Mammary epithelial cell (primary cell): ENCODE measurements around the gene PTCD3.

Source experiments
- EZH2 ChIP-seq: IDR thresholded peaks from 2 replicates; pipeline ENCODE4 v1.6.1; 2012; ENCODE audit warnings: low read length, inconsistent platforms, borderline replicate concordance
- TF ChIP-seq, protein P1 (sequence below), 2 donors: IDR thresholded peaks in 1 of 2; conservative IDR thresholded peaks in 1 of 2; 2 replicates each; pipeline ENCODE4 v1.5.1; 2011 to 2012; ENCODE audit warnings: inconsistent platforms in 2 of 2, low read length in 2 of 2, mild to moderate bottlenecking in 2 of 2, control low read depth in 1 of 2, low read depth in 1 of 2; ENCODE audit not compliant: insufficient read depth in 1 of 2; ENCODE audit errors: extremely low read depth in 1 of 2

DNA sequence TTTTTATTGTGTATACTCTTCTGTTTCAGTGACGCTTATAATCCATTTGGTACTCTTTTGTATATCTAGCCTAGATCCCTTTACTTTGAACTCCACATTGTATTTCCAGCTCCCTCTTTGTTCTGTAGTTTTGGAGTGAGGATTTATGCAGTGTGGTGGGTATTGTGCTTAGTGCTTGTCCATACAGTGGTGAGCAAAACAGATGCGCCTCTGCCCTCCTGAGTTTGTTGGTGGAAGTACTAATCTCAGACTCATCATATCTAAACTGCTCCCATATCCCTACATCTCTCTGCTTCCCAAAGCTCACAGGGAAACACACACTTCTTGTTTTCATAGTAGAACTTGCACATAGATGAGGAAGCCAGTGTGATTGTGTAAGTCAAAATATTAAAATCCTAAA is 12.1 kb downstream of the PTCD3 start:
- TF ChIP-seq, protein P1, sequence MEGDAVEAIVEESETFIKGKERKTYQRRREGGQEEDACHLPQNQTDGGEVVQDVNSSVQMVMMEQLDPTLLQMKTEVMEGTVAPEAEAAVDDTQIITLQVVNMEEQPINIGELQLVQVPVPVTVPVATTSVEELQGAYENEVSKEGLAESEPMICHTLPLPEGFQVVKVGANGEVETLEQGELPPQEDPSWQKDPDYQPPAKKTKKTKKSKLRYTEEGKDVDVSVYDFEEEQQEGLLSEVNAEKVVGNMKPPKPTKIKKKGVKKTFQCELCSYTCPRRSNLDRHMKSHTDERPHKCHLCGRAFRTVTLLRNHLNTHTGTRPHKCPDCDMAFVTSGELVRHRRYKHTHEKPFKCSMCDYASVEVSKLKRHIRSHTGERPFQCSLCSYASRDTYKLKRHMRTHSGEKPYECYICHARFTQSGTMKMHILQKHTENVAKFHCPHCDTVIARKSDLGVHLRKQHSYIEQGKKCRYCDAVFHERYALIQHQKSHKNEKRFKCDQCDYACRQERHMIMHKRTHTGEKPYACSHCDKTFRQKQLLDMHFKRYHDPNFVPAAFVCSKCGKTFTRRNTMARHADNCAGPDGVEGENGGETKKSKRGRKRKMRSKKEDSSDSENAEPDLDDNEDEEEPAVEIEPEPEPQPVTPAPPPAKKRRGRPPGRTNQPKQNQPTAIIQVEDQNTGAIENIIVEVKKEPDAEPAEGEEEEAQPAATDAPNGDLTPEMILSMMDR (conservative IDR thresholded peaks at IDR 0.05 in 1 of 2, IDR thresholded peaks at IDR 0.05 in 1 of 2; ENCODE audit: extremely low read depth in 1 of 2, insufficient read depth in 1 of 2, low read depth in 1 of 2, low read length in 2 of 2): no peak
- TF ChIP-seq EZH2: no peak
